ENCODE results near the gene PRRC2A. TPM values are rescaled to one million over a fixed set of nuclear protein-coding genes. Genes with fewer than 3 reads are reported as not detected.
"Not testable (repeated sequence)": the region's sequence is repeated elsewhere in the genome, so short reads cannot be mapped to it uniquely, and the experiment has no call there.

Gene PRRC2A
- total RNA-seq, 6 experiments from 2014 or later, result 216 to 259 (median 231) TPM

DNA sequence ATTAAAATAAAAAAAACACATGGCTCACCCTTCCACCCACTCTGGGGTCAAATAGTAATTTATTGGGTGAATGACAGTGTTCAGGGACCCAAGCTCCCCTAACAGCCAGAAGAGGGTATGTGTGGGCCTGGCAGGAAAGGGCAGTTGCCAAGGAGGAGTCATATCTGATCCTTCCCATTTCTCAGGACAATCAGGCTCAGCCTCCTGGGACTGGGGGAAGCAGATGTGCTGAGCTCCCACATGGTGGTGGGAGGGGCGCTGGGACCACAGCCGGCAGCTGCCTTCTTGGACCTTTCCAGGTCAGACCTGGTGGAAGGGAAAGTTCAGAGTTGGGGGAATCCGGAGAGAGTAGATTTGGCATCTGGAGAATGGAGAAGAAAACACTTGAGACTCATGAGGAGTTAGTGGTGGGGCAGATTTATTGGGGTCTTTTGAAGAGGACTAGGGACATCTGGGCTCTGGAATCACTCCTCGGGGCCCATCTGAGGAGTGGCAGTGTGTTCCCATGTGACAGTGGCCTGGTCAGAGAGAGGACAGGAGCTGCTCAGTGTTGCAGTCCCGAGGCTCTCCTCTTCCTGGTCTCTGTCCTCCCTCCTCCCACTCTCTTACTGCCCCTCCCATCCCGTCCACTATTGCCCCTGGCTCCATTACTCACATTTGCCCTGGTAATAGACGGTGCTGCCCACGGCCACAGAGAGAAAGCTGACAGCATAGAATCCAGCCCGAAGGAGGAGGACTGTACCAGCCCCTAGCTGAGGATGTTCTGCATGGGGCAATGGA is 31.5 kb upstream of the PRRC2A start:
- no peak for DNase-seq
- Mint-ChIP-seq H3K4me1 (ENCODE audit: low read depth) (peaks cover 14% of the 10 kb centered on the region), H3K27ac (peak overlapping the region; percentile 6; the same call in 1 of the 2 replicates), H3K36me3 (ENCODE audit: low read depth) (no peaks in the 10 kb centered on the region), H3K4me3 (no peak overlapping the region; the same call in 1 of the 2 replicates), H3K9me3 (no peaks in the 10 kb centered on the region), H3K27me3 (ENCODE audit: insufficient read depth) (no peaks in the 10 kb centered on the region)
- TF ChIP-seq, protein P1, sequence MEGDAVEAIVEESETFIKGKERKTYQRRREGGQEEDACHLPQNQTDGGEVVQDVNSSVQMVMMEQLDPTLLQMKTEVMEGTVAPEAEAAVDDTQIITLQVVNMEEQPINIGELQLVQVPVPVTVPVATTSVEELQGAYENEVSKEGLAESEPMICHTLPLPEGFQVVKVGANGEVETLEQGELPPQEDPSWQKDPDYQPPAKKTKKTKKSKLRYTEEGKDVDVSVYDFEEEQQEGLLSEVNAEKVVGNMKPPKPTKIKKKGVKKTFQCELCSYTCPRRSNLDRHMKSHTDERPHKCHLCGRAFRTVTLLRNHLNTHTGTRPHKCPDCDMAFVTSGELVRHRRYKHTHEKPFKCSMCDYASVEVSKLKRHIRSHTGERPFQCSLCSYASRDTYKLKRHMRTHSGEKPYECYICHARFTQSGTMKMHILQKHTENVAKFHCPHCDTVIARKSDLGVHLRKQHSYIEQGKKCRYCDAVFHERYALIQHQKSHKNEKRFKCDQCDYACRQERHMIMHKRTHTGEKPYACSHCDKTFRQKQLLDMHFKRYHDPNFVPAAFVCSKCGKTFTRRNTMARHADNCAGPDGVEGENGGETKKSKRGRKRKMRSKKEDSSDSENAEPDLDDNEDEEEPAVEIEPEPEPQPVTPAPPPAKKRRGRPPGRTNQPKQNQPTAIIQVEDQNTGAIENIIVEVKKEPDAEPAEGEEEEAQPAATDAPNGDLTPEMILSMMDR (IDR thresholded peaks at IDR 0.05), result no peak

DNA sequence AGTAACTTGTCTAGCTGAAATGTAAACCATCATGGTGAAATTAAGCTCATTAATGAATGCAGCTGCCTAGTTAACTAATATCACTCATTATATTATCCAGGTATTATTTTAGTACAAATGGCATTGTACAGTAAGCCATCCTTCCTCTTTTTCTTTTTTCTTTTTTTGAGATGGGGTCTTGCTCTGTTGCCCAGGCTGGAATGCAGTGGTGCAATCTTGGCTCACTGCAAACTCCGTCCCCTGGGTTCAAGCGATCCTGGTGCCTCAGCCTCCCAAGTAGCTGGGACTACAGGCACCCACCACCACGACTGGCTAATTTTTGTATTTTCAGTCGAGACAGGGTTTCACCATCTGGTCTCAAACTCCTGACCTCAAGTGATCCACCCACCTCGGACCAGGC is 29.8 kb upstream of the PRRC2A start:
- not testable (repeated sequence) for DNase-seq; H3K4me3 Mint-ChIP-seq; H3K27me3 Mint-ChIP-seq (ENCODE audit: insufficient read depth); H3K27ac Mint-ChIP-seq; H3K36me3 Mint-ChIP-seq (ENCODE audit: low read depth); H3K9me3 Mint-ChIP-seq
- peaks cover 12% of the 10 kb centered on the region for H3K4me1 Mint-ChIP-seq (ENCODE audit: low read depth)

DNA sequence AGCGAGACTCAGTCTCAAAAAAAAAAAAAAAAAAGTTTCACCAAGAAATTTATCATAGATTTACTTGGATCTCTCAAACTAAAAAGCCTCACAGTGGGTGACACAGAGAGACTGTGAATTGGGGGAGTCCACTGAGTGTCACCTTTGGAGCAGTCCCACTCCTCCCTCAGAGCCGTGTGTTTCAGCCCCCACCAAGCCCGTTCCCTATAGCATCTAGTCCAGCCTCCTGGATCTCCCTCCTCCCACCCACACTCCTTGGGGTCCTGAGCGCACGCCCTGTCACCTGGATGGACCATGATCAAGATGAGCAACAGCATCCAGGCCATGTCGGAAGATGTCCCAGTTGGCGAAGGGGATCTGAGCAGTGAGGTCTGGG is 28.1 kb upstream of the PRRC2A start:
- Mint-ChIP-seq H3K4me3 (no peak overlapping the region), H3K27me3 (ENCODE audit: insufficient read depth) (no peaks in the 10 kb centered on the region), H3K36me3 (ENCODE audit: low read depth) (no peaks in the 10 kb centered on the region), H3K27ac (no peak overlapping the region), H3K9me3 (no peaks in the 10 kb centered on the region), H3K4me1 (ENCODE audit: low read depth) (peaks cover 7% of the 10 kb centered on the region; the same call in 1 of the 2 replicates)
- TF ChIP-seq, protein P1 (IDR thresholded peaks at IDR 0.05), result no peak
- DNase-seq, result no peak

DNA sequence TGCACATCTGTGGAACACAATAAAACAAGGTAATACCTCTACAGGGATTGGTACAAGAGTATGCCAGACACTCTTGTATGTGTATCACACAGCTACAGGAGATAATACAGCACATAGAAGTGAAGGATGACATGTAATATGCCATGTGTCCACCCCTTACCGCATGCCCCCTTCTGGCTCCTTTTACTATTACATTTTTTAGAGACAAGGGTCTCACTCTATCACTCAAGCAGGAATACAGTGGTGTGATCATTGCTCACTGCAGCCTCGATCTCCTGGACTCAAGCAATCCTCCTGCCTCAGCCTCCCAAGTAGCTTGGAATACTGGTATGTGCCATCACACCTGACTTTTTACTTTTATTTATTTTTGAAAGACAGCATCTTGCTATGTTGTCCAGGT is 23.5 kb upstream of the PRRC2A start:
- no peaks in the 10 kb centered on the region for H3K27me3 Mint-ChIP-seq (ENCODE audit: insufficient read depth)
- peak; percentile 40 for DNase-seq
- H3K4me3 Mint-ChIP-seq, result no peak overlapping the region
- no peaks in the 10 kb centered on the region for H3K9me3 Mint-ChIP-seq
- H3K4me1 Mint-ChIP-seq (ENCODE audit: low read depth), result peaks cover 8% of the 10 kb centered on the region
- no peak overlapping the region for H3K27ac Mint-ChIP-seq
- TF ChIP-seq, protein P1 (IDR thresholded peaks at IDR 0.05), result peak; percentile 77
- H3K36me3 Mint-ChIP-seq (ENCODE audit: low read depth), result no peaks in the 10 kb centered on the region

DNA sequence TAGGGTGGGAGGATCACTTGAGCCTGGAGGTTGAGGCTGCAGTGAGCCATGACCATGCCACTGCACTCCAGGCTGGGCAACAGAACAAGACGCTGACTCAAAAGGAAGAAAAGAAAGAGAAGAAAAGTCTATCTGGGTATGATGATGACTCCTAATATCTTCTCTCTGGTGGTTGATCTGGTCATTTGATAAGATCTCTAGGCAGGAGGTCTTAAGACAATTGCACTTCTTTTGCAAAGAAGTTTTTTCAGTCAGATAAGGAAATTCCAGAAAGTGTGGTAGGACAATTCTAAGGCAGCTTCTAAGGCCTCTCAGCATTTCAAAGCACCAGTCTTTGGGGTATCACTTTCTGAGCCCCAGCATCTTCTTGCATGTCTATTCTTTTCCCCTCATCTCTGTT is 13.2 kb upstream of the PRRC2A start:
- Mint-ChIP-seq H3K4me3 (no peak overlapping the region), H3K27ac (no peak overlapping the region), H3K36me3 (ENCODE audit: low read depth) (no peaks in the 10 kb centered on the region), H3K27me3 (ENCODE audit: insufficient read depth) (peaks cover 2% of the 10 kb centered on the region), H3K9me3 (no peaks in the 10 kb centered on the region), H3K4me1 (ENCODE audit: low read depth) (no peaks in the 10 kb centered on the region)
- TF ChIP-seq, protein P1 (IDR thresholded peaks at IDR 0.05), result no peak
- no peak for DNase-seq

DNA sequence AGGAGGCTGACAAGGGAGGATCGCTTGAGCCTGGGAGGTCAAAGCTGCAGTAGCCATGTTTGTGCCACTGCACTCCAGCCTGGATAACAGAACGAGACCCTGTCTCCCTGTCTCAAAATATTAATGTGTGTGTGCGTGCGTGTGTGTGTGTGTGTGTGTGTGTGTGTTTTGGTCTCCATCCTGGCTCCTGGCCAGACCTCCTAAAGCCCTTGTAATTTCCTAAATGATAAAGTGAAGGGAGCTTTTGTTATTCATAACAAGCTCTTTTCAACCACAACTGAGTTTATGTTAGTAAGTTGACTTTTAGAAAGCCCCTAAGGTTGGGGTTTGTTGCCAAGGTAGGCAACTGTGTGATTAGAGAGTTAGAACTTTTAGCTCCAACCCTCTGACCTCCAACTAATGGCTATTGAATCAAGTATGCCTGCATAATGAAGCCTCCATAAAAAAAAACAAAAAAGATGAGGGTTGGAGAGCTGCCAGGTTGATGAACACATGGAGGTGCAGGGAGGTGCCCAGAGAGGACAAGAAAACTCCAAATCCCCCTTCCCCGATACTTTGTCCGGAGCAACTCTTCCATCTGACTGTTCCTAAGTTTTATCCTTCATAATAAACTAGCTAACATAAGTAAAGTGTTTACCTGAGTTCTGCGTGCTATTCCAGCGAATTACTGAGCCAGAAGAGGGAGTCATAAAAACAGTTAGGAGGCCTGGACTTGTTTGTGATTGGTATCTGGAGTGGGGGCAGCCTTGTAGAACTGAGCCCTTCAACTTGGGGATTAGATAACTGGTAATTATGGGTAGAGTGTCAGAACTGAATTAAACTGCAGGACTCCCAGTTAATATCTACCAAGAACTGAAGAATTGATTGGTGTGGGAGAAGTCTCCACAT is 10.8 kb upstream of the PRRC2A start:
- Mint-ChIP-seq H3K9me3 (no peaks in the 10 kb centered on the region), H3K27me3 (ENCODE audit: insufficient read depth) (peaks cover 3% of the 10 kb centered on the region), H3K27ac (no peak overlapping the region), H3K36me3 (ENCODE audit: low read depth) (no peaks in the 10 kb centered on the region), H3K4me1 (ENCODE audit: low read depth) (no peaks in the 10 kb centered on the region; the same call in 1 of the 2 replicates), H3K4me3 (no peak overlapping the region)
- DNase-seq, result no peak
- TF ChIP-seq, protein P1 (IDR thresholded peaks at IDR 0.05), result no peak
